Neural cell (in vitro differentiated cells): Measurements from ENCODE around the gene RASSF9. TPM values are rescaled to one million over a fixed set of nuclear protein-coding genes. Genes with fewer than 3 reads are reported as not detected.

Experiments
- H2AFZ ChIP-seq: fragments of 200-600, 300-800 bp; sonication (generic), shearing (Covaris generic); 2 replicates; pipeline ENCODE4 v1.6.0; 2014; ENCODE audit warnings: low read depth, mild to moderate bottlenecking, antibody characterized with exemption, low read length, moderate library complexity
- H3F3A ChIP-seq: fragments of 200-600 bp; shearing (Covaris generic); 2 replicates; pipeline ENCODE4 v1.6.1; 2016; ENCODE audit warnings: mild to moderate bottlenecking, moderate library complexity, mixed read lengths, antibody characterized with exemption, low read length; ENCODE audit not compliant: insufficient read depth, poor library complexity, severe bottlenecking
- H3K27ac ChIP-seq: fragments of 200-600, 300-800 bp; sonication (generic), shearing (Covaris generic); 2 replicates; pipeline ENCODE4 v1.5.1; 2014; ENCODE audit warnings: mild to moderate bottlenecking, low read length, moderate library complexity
- H3K27me3 ChIP-seq: fragments of 300-800, 200-600 bp; sonication (generic), shearing (Covaris generic); 2 replicates; pipeline ENCODE4 v1.6.0; 2014; ENCODE audit warnings: mild to moderate bottlenecking, low read depth, low read length, moderate library complexity; ENCODE audit not compliant: insufficient read depth
- H3K36me3 ChIP-seq: fragments of 300-800, 200-600 bp; sonication (generic), shearing (Covaris generic); 2 replicates; pipeline ENCODE4 v1.5.1; 2014; ENCODE audit warnings: mild to moderate bottlenecking, antibody characterized with exemption, low read length, moderate library complexity; ENCODE audit not compliant: insufficient read depth
- H3K4me2 ChIP-seq: fragments of 300-800, 200-600 bp; sonication (generic), shearing (Covaris generic); 2 replicates; pipeline ENCODE4 v1.6.0; 2014; ENCODE audit warnings: mild to moderate bottlenecking, low read length
- H3K4me3 ChIP-seq: fragments of 300-800, 200-600 bp; sonication (generic), shearing (Covaris generic); 2 replicates; pipeline ENCODE4 v1.5.1; 2014; ENCODE audit warnings: mild to moderate bottlenecking, low read length, moderate library complexity
- H3K79me2 ChIP-seq: fragments of 200-600 bp; shearing (Covaris generic); replicated peaks from 2 replicates; pipeline ENCODE4 v1.6.0; 2014; ENCODE audit warnings: mild to moderate bottlenecking, low read length, moderate library complexity; ENCODE audit not compliant: insufficient read depth
- H3K9ac ChIP-seq: fragments of 300-800, 200-600 bp; sonication (generic), shearing (Covaris generic); 2 replicates; pipeline ENCODE4 v1.6.1; 2016; ENCODE audit warnings: mild to moderate bottlenecking, low read length, mixed read lengths
- H3K9me2 ChIP-seq: fragments of 200-600 bp; shearing (Covaris generic); 2 replicates; pipeline ENCODE4 v1.6.1; 2016; ENCODE audit warnings: mild to moderate bottlenecking, low read length, mixed read lengths; ENCODE audit not compliant: insufficient read depth
- H3K9me3 ChIP-seq: fragments of 200-600, 300-800 bp; sonication (generic), shearing (Covaris generic); 2 replicates; pipeline ENCODE4 v1.6.1; 2016; ENCODE audit warnings: mild to moderate bottlenecking, mixed run types, low read length, moderate library complexity, mixed read lengths
- H4K20me1 ChIP-seq: fragments of 200-600 bp; shearing (Covaris generic); 2 replicates; pipeline ENCODE4 v1.6.1; 2016; ENCODE audit warnings: mild to moderate bottlenecking, mixed run types; ENCODE audit not compliant: insufficient read depth
- EP300 ChIP-seq: fragments of 450-650 bp; conservative IDR thresholded peaks from 2 replicates; pipeline ENCODE4 v1.6.1; 2014; ENCODE audit warnings: antibody characterized with exemption, mild to moderate bottlenecking, moderate library complexity; ENCODE audit not compliant: poor library complexity, severe bottlenecking
- EZH2 ChIP-seq: fragments of 200-600, 300-800 bp; shearing (Covaris generic), sonication (generic); IDR thresholded peaks from 2 replicates; pipeline ENCODE4 v1.6.1; 2014; ENCODE audit warnings: antibody characterized with exemption, low read length, borderline replicate concordance, mild to moderate bottlenecking; ENCODE audit not compliant: insufficient read depth, poor library complexity, severe bottlenecking
- MXI1 ChIP-seq: fragments of 450-650 bp; conservative IDR thresholded peaks from 2 replicates; pipeline ENCODE4 v1.6.1; 2014; ENCODE audit warnings: antibody characterized with exemption, mild to moderate bottlenecking; ENCODE audit not compliant: poor library complexity, severe bottlenecking
- POLR2AphosphoS5 ChIP-seq: IDR thresholded peaks from 2 replicates; pipeline ENCODE4 v1.6.1; 2012
- RAD21 ChIP-seq: fragments of 450-650 bp; conservative IDR thresholded peaks from 2 replicates; pipeline ENCODE4 v1.6.1; 2014; ENCODE audit warnings: antibody characterized with exemption, mild to moderate bottlenecking, moderate library complexity
- SMC3 ChIP-seq: fragments of 450-650 bp; conservative IDR thresholded peaks from 2 replicates; pipeline ENCODE4 v1.6.1; 2014; ENCODE audit warnings: antibody characterized with exemption, mild to moderate bottlenecking, moderate library complexity; ENCODE audit not compliant: poor library complexity
- TAF1 ChIP-seq: IDR thresholded peaks from 2 replicates; pipeline ENCODE4 v1.6.1; 2012; ENCODE audit warnings: low read depth
- polyA plus RNA-seq: library from polyadenylated mRNA; depleted of rRNA; stranded (reverse); fragments of >200 nt; gene quantifications from 2 replicates; pipeline ENCODE4 v1.2.3, GENCODE V29; 2014
- TF ChIP-seq, protein P1 (sequence below): fragments of 450-650 bp; IDR thresholded peaks from 2 replicates; pipeline ENCODE4 v1.5.1; 2014; ENCODE audit warnings: antibody characterized with exemption, mild to moderate bottlenecking, moderate library complexity; ENCODE audit not compliant: poor library complexity, severe bottlenecking
- TF ChIP-seq, protein P2 (sequence below): IDR thresholded peaks from 2 replicates; pipeline ENCODE4 v1.6.1; 2012; ENCODE audit warnings: borderline replicate concordance

Gene RASSF9
- polyA plus RNA-seq, 1 donor from 2014 or later = 0.04 TPM

GRCh38 chr12:85814741-85815140 lies 21.5 kb downstream of the RASSF9 start:
- Histone ChIP-seq H3K27ac (no peak overlapping the region), H3K27me3 (no peaks in the 10 kb centered on the region), H3K9me2 (no peaks in the 10 kb centered on the region), H2AFZ (no peak overlapping the region), H4K20me1 (no peaks in the 10 kb centered on the region), H3K36me3 (no peaks in the 10 kb centered on the region), H3K79me2 (no peaks in the 10 kb centered on the region), H3K4me2 (no peak overlapping the region), H3K9ac (no peak overlapping the region), H3K4me3 (no peak overlapping the region), H3F3A (no peaks in the 10 kb centered on the region), H3K9me3 (no peaks in the 10 kb centered on the region)
- TF ChIP-seq EP300 (no peak), EZH2 (no peak), POLR2AphosphoS5 (no peak), RAD21 (no peak), SMC3 (no peak), TAF1 (no peak), MXI1 (no peak)
- TF ChIP-seq, protein P1, sequence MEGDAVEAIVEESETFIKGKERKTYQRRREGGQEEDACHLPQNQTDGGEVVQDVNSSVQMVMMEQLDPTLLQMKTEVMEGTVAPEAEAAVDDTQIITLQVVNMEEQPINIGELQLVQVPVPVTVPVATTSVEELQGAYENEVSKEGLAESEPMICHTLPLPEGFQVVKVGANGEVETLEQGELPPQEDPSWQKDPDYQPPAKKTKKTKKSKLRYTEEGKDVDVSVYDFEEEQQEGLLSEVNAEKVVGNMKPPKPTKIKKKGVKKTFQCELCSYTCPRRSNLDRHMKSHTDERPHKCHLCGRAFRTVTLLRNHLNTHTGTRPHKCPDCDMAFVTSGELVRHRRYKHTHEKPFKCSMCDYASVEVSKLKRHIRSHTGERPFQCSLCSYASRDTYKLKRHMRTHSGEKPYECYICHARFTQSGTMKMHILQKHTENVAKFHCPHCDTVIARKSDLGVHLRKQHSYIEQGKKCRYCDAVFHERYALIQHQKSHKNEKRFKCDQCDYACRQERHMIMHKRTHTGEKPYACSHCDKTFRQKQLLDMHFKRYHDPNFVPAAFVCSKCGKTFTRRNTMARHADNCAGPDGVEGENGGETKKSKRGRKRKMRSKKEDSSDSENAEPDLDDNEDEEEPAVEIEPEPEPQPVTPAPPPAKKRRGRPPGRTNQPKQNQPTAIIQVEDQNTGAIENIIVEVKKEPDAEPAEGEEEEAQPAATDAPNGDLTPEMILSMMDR = no peak
- TF ChIP-seq, protein P2, sequence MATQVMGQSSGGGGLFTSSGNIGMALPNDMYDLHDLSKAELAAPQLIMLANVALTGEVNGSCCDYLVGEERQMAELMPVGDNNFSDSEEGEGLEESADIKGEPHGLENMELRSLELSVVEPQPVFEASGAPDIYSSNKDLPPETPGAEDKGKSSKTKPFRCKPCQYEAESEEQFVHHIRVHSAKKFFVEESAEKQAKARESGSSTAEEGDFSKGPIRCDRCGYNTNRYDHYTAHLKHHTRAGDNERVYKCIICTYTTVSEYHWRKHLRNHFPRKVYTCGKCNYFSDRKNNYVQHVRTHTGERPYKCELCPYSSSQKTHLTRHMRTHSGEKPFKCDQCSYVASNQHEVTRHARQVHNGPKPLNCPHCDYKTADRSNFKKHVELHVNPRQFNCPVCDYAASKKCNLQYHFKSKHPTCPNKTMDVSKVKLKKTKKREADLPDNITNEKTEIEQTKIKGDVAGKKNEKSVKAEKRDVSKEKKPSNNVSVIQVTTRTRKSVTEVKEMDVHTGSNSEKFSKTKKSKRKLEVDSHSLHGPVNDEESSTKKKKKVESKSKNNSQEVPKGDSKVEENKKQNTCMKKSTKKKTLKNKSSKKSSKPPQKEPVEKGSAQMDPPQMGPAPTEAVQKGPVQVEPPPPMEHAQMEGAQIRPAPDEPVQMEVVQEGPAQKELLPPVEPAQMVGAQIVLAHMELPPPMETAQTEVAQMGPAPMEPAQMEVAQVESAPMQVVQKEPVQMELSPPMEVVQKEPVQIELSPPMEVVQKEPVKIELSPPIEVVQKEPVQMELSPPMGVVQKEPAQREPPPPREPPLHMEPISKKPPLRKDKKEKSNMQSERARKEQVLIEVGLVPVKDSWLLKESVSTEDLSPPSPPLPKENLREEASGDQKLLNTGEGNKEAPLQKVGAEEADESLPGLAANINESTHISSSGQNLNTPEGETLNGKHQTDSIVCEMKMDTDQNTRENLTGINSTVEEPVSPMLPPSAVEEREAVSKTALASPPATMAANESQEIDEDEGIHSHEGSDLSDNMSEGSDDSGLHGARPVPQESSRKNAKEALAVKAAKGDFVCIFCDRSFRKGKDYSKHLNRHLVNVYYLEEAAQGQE = no peak

GRCh38 chr12:85814071-85814470 lies 22.1 kb downstream of the RASSF9 start:
- Histone ChIP-seq H3K4me2 (no peak overlapping the region), H3K9me2 (no peaks in the 10 kb centered on the region), H3K27ac (no peak overlapping the region), H3K4me3 (no peak overlapping the region), H3K36me3 (no peaks in the 10 kb centered on the region), H3K9me3 (no peaks in the 10 kb centered on the region), H4K20me1 (no peaks in the 10 kb centered on the region), H3K9ac (no peak overlapping the region), H3K27me3 (no peaks in the 10 kb centered on the region), H3F3A (no peaks in the 10 kb centered on the region), H2AFZ (no peak overlapping the region), H3K79me2 (no peaks in the 10 kb centered on the region)
- no peak for TF ChIP-seq RAD21
- TF ChIP-seq POLR2AphosphoS5 = no peak
- no peak for TF ChIP-seq EP300
- TF ChIP-seq, protein P1 = no peak
- TF ChIP-seq, protein P2 = no peak
- TF ChIP-seq TAF1 = no peak
- TF ChIP-seq EZH2 = no peak
- no peak for TF ChIP-seq SMC3
- TF ChIP-seq MXI1 = no peak
